Loucy (cell line): ENCODE results near the gene CDYL.
A peak's percentile ranks its signal among the peaks of the same experiment; 100 is the strongest.
"Not testable (repeated sequence)": the region's sequence is repeated elsewhere in the genome, so short reads cannot be mapped to it uniquely, and the experiment has no call there.

Experiments
- H2AFZ ChIP-seq: fragments of 200-600 bp; sonication (generic); 2 replicates; pipeline ENCODE4 v1.6.0; 2016; ENCODE audit warnings: antibody characterized with exemption, mild to moderate bottlenecking, low read length, moderate library complexity
- H3F3A ChIP-seq: fragments of 200-600 bp; 2 replicates; pipeline ENCODE4 v1.6.0; 2016; ENCODE audit warnings: antibody characterized with exemption, low read depth, mild to moderate bottlenecking
- H3K27me3 ChIP-seq: fragments of 200-600 bp; sonication (generic); 2 replicates; pipeline ENCODE4 v1.6.1; 2014; ENCODE audit warnings: low read length, mild to moderate bottlenecking; ENCODE audit not compliant: insufficient read depth, poor library complexity, severe bottlenecking
- H3K36me3 ChIP-seq: fragments of 200-600 bp; sonication (generic); 2 replicates; pipeline ENCODE4 v1.6.1; 2016; ENCODE audit warnings: low read length; ENCODE audit not compliant: insufficient read depth
- H3K4me1 ChIP-seq: fragments of 200-600 bp; sonication (generic); 2 replicates; pipeline ENCODE4 v1.5.1; 2014; ENCODE audit warnings: low read length, mild to moderate bottlenecking; ENCODE audit not compliant: insufficient read depth, poor library complexity, severe bottlenecking
- H3K4me2 ChIP-seq: fragments of 200-600 bp; sonication (generic); 2 replicates; pipeline ENCODE4 v1.6.0; 2014; ENCODE audit warnings: antibody characterized with exemption, low read length, low read depth, mild to moderate bottlenecking; ENCODE audit not compliant: poor library complexity, severe bottlenecking
- H3K4me3 ChIP-seq: fragments of 200-600 bp; sonication (generic); 2 replicates; pipeline ENCODE4 v1.5.1; 2014; ENCODE audit warnings: low read length, mild to moderate bottlenecking, mixed read lengths; ENCODE audit not compliant: poor library complexity, severe bottlenecking
- H3K79me2 ChIP-seq: fragments of 200-600 bp; sonication (generic); 2 replicates; pipeline ENCODE4 v1.6.1; 2014; ENCODE audit warnings: low read length; ENCODE audit not compliant: insufficient read depth
- H3K9ac ChIP-seq: fragments of 200-600 bp; sonication (generic); 2 replicates; pipeline ENCODE4 v1.6.0; 2014; ENCODE audit warnings: mild to moderate bottlenecking, low read depth, low read length, moderate library complexity; ENCODE audit not compliant: poor library complexity, severe bottlenecking
- H3K9me2 ChIP-seq: fragments of 200-600 bp; sonication (generic); replicated peaks from 2 replicates; pipeline ENCODE4 v1.6.1; 2016; ENCODE audit warnings: low read depth, low read length, mixed read lengths
- H3K9me3 ChIP-seq: fragments of 200-600 bp; sonication (generic); 2 replicates; pipeline ENCODE4 v1.6.1; 2014; ENCODE audit warnings: mild to moderate bottlenecking, antibody characterized with exemption, low read length, low read depth; ENCODE audit not compliant: insufficient read depth
- H4K20me1 ChIP-seq: fragments of 200-600 bp; sonication (generic); 2 replicates; pipeline ENCODE4 v1.6.0; 2014; ENCODE audit warnings: antibody characterized with exemption, low read length, mild to moderate bottlenecking; ENCODE audit not compliant: insufficient read depth, poor library complexity, severe bottlenecking
- EZH2phosphoT487 ChIP-seq: fragments of 200-600 bp; IDR thresholded peaks from 2 replicates; pipeline ENCODE4 v1.6.1; 2018; ENCODE audit warnings: antibody characterized with exemption, mild to moderate bottlenecking, moderate library complexity, borderline replicate concordance
- TF ChIP-seq, protein P1 (sequence below): fragments of 200-600 bp; sonication (generic); conservative IDR thresholded peaks from 2 replicates; pipeline ENCODE4 v1.5.1; 2014; ENCODE audit warnings: mild to moderate bottlenecking, antibody characterized with exemption, low read length

CDYL gene

DNA sequence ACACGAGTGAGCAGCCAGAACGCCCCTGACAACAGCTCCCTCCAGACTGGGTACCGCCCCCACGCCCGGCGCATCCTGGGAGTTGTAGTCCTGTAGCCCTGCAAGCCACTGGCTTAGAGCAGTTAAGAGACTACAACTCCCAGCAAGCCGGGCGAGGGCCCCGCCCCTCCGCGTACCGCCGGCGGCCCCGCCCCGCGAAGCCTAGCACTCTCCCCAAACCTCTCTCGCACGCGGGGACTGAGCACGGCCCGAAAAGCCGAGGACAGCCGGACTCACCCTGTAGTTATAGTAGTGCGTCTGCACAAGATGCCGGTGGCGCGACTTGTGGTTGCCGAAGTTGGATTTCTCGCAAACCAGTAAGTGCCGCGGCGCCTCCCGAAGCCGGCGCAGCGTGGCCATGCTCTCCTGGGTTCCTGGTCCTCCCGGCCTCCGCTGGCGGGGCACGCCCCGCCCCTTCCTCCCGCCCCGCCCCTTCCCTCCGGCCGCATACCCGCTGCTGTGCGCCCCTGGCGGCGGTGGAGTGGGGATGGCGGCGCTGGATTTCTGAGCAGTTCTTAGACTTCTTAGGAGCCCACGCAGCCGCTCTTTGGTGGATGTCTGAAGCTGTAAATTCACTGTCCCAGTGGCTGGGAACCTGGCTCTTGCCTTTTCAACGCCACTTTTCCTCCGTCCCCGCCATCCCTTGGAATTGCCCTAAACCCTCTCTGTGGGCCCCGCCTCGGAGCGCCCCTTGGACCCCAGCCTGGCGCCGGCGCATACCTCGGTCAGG lies 227.6 kb downstream of the CDYL start, which contains the start of gene RPP40:
TSS of gene RPP40 (minus strand) at position 434 of the 769 bp plus-strand sequence. CDS start at position 399, 35 bp downstream.
- Histone ChIP-seq H3K9me2 (no peaks in the 10 kb centered on the region), H3K4me1 (peaks cover 14% of the 10 kb centered on the region), H3K36me3 (peaks cover 9% of the 10 kb centered on the region; the same call in 1 of the 2 replicates), H3K4me3 (peak within 1 kb of the TSS; percentile 89), H2AFZ (peak within 1 kb of the TSS; percentile 99), H3K79me2 (no peaks in the 10 kb centered on the region), H3K9ac (peak within 1 kb of the TSS; percentile 90), H3K4me2 (peak within 1 kb of the TSS; percentile 97), H3K9me3 (no peaks in the 10 kb centered on the region), H4K20me1 (no peaks in the 10 kb centered on the region), H3K27me3 (no peaks in the 10 kb centered on the region), H3F3A (no peaks in the 10 kb centered on the region)
- TF ChIP-seq, protein P1, sequence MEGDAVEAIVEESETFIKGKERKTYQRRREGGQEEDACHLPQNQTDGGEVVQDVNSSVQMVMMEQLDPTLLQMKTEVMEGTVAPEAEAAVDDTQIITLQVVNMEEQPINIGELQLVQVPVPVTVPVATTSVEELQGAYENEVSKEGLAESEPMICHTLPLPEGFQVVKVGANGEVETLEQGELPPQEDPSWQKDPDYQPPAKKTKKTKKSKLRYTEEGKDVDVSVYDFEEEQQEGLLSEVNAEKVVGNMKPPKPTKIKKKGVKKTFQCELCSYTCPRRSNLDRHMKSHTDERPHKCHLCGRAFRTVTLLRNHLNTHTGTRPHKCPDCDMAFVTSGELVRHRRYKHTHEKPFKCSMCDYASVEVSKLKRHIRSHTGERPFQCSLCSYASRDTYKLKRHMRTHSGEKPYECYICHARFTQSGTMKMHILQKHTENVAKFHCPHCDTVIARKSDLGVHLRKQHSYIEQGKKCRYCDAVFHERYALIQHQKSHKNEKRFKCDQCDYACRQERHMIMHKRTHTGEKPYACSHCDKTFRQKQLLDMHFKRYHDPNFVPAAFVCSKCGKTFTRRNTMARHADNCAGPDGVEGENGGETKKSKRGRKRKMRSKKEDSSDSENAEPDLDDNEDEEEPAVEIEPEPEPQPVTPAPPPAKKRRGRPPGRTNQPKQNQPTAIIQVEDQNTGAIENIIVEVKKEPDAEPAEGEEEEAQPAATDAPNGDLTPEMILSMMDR: peak; percentile 75
- TF ChIP-seq EZH2phosphoT487: no peak

DNA sequence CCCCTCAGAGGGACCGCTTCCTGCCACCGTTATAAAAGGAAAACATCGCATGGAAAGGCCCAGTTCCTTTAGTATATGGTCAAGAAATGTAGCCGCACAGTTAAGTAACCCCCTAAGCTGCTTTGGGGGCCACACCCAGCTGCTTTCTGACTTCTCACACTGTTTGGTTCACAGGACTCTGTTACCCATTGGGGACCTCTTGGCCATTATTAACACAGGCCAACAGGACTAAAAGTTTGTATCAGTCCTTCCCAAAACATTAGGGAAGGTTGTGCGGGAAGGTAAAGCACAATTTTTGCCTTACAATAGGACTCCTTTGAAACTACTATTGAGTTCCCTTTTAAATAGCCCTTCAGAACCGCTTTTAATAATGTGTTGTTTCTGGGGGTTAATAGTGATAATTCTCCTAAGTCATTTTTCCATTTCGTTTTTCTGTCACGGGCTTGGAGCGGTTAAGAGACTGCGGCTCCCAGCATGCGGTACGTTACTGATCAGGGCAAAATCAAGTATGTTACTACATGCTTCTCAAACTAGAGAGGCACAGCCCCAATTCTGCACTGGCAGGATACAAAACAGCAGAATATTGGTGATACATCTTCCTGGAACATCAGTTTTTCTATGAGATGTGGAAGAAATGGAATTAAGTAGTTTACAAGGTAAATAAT lies 228.3 kb downstream of the CDYL start:
- Histone ChIP-seq H2AFZ (peak overlapping the region; percentile 99), H3K79me2 (no peaks in the 10 kb centered on the region), H3K9me3 (no peaks in the 10 kb centered on the region), H3K36me3 (peaks cover 9% of the 10 kb centered on the region; the same call in 1 of the 2 replicates), H3K9me2 (no peaks in the 10 kb centered on the region), H4K20me1 (no peaks in the 10 kb centered on the region), H3F3A (no peaks in the 10 kb centered on the region), H3K9ac (peak overlapping the region; percentile 90), H3K27me3 (no peaks in the 10 kb centered on the region), H3K4me1 (peaks cover 14% of the 10 kb centered on the region), H3K4me2 (peak overlapping the region; percentile 97), H3K4me3 (peak overlapping the region; percentile 89)
- no peak for TF ChIP-seq EZH2phosphoT487
- TF ChIP-seq, protein P1: no peak

DNA sequence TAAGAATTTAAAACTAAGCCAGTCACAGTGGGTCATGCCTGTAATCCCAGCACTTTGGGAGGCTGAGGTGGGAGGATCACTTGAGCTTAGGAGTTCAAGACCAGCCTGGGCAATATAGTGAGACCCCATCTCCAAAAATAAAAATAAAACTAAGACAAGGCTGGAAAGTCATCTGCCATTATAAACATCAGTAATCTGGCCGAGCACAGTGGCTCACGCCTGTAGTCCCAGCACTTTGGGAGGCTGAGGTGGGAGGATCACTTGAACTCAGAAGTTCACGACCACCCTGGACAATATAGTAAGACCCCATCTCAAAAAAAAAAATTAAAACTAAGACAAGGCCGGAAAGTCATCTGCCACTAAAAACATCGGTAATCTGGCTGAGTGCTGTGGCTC lies 228.8 kb downstream of the CDYL start:
- Histone ChIP-seq H3K4me3 (peak overlapping the region; percentile 89), H3K4me1 (peaks cover 14% of the 10 kb centered on the region), H3K4me2 (peak overlapping the region; percentile 97)
- not testable (repeated sequence) for H3K27me3 ChIP-seq, H2AFZ ChIP-seq, H3K36me3 ChIP-seq, H3K9ac ChIP-seq, H3F3A ChIP-seq, H3K79me2 ChIP-seq, H4K20me1 ChIP-seq, H3K9me3 ChIP-seq, H3K9me2 ChIP-seq
